Retinal pigment epithelial cell (primary cell): Measurements from ENCODE around the gene TRMT61B.

Experiments
- DNase-seq: peaks from one replicate; pipeline ENCODE4 v3.0.0-alpha.2; 2010; ENCODE audit warnings: low read depth
- H3K4me3 ChIP-seq: 2 replicates; pipeline ENCODE4 v1.5.1; 2011; ENCODE audit warnings: mild to moderate bottlenecking, low read length, control low read depth, moderate library complexity
- CTCF ChIP-seq: conservative IDR thresholded peaks from 2 replicates; pipeline ENCODE4 v1.5.1; 2011; ENCODE audit warnings: low read depth, low read length, control low read depth, inconsistent platforms

Gene TRMT61B

GRCh38 chr2:28898048-28898447 is 27.9 kb upstream of the TRMT61B start:
- no peak for TF ChIP-seq CTCF
- no peak for DNase-seq
- H3K4me3 ChIP-seq, result no peak overlapping the region

- TF ChIP-seq CTCF, result no peak
- DNase-seq, result no peak
- H3K4me3 ChIP-seq, result peak overlapping the region; percentile 95
Observed at GRCh38 chr2:28896906-28897305, 26.8 kb upstream of the TRMT61B start.

- peak; percentile 30 for DNase-seq
- no peak for TF ChIP-seq CTCF
- H3K4me3 ChIP-seq, result peak overlapping the region; percentile 95
Observed at GRCh38 chr2:28895189-28895893, 25.2 kb upstream of the TRMT61B start.

GRCh38 chr2:28894470-28895188 is 24.5 kb upstream of the TRMT61B start, which contains the start of gene WDR43:
WDR43 (plus strand) TSS chr2:28894667; CDS start chr2:28894699, 32 bp downstream.
- peak; percentile 97 for DNase-seq
- peak within 1 kb of the TSS; percentile 95 for H3K4me3 ChIP-seq
- TF ChIP-seq CTCF, result no peak

- no peak for DNase-seq
- no peak overlapping the region for H3K4me3 ChIP-seq
- no peak for TF ChIP-seq CTCF
Observed at GRCh38 chr2:28893488-28893887, 23.4 kb upstream of the TRMT61B start.

GRCh38 chr2:28880193-28880592 is 10.1 kb upstream of the TRMT61B start:
- H3K4me3 ChIP-seq, result no peak overlapping the region
- DNase-seq, result no peak
- no peak for TF ChIP-seq CTCF

- no peak for DNase-seq
- H3K4me3 ChIP-seq, result no peak overlapping the region
- no peak for TF ChIP-seq CTCF
Observed at GRCh38 chr2:28871620-28872019, 1.5 kb upstream of the TRMT61B start.
